ENCODE measurements around the gene S100A13. TPM values are rescaled to one million over a fixed set of nuclear protein-coding genes. Genes with fewer than 3 reads are reported as not detected.

The S100A13 gene
- total RNA-seq, 1 experiment from 2014 or later, result 120 TPM

GRCh38 chr1:153643816-153644215 is 16.5 kb upstream of the S100A13 start:
- Histone ChIP-seq H3K4me1 (replicated peaks; ENCODE audit: insufficient read depth) (no peaks in the 10 kb centered on the region), H3K9me2 (ENCODE audit: insufficient read depth) (no peaks in the 10 kb centered on the region), H2AFZ (no peak overlapping the region), H3K36me3 (ENCODE audit: low read depth) (peaks cover 73% of the 10 kb centered on the region), H3K79me2 (ENCODE audit: low read depth) (peaks cover 37% of the 10 kb centered on the region), H3K9me3 (ENCODE audit: insufficient read depth, low read depth) (no peaks in the 10 kb centered on the region), H3K4me3 (no peak overlapping the region), H3K27me3 (ENCODE audit: insufficient read depth, low read depth) (no peaks in the 10 kb centered on the region), H3K27ac (0 out of 2 replicates have a peak overlapping the region, but pooled peaks have one; percentile 16), H3F3A (ENCODE audit: insufficient read depth, low read depth) (peaks cover 72% of the 10 kb centered on the region), H3K4me2 (no peak overlapping the region), H4K20me1 (ENCODE audit: insufficient read depth) (peaks cover 32% of the 10 kb centered on the region)
- intact Hi-C loops (cut with micrococcal nuclease; ENCODE audit: unreplicated experiment), result no loop called here
- POLR2A ChIA-PET (ENCODE audit: unreplicated experiment), result interaction anchor here (0.5 to 0.7 kb wide), 5 partner anchors 17 to 628 kb away, joined by 3 to 6 read pairs (median 3); partner anchors contain the start of genes S100A13 and S100A16
- CTCF ChIA-PET, result no interaction called here
- no TSS peak for BruUV-seq (replicated peaks)
- no peak for DNase-seq
- TF ChIP-seq CTCF (conservative IDR thresholded peaks at IDR 0.05) (no peak), EZH2 (IDR thresholded peaks at IDR 0.05; ENCODE audit: low read depth) (no peak)

- Histone ChIP-seq H3K4me3 (no peak overlapping the region), H3K27me3 (ENCODE audit: insufficient read depth, low read depth) (no peaks in the 10 kb centered on the region), H3K9me2 (ENCODE audit: insufficient read depth) (no peaks in the 10 kb centered on the region), H4K20me1 (ENCODE audit: insufficient read depth) (peaks cover 32% of the 10 kb centered on the region), H3K27ac (no peak overlapping the region), H3F3A (ENCODE audit: insufficient read depth, low read depth) (peaks cover 73% of the 10 kb centered on the region), H3K9me3 (ENCODE audit: insufficient read depth, low read depth) (no peaks in the 10 kb centered on the region), H2AFZ (no peak overlapping the region), H3K36me3 (ENCODE audit: low read depth) (peaks cover 80% of the 10 kb centered on the region), H3K4me1 (replicated peaks; ENCODE audit: insufficient read depth) (no peaks in the 10 kb centered on the region), H3K4me2 (no peak overlapping the region), H3K79me2 (ENCODE audit: low read depth) (peaks cover 43% of the 10 kb centered on the region)
- ChIA-PET POLR2A (ENCODE audit: unreplicated experiment) (interaction anchor here (0.5 to 0.7 kb wide), 2 partner anchors 16 to 629 kb away, joined by 3 read pairs; partner anchors contain the start of gene S100A13), CTCF (no interaction called here)
- DNase-seq, result no peak
- BruUV-seq (replicated peaks), result no TSS peak
- TF ChIP-seq EZH2 (IDR thresholded peaks at IDR 0.05; ENCODE audit: low read depth) (no peak), CTCF (conservative IDR thresholded peaks at IDR 0.05) (no peak)
- intact Hi-C loops (cut with micrococcal nuclease; ENCODE audit: unreplicated experiment), result no loop called here
Observed at GRCh38 chr1:153643100-153643499, 15.8 kb upstream of the S100A13 start.

- Histone ChIP-seq H3K36me3 (ENCODE audit: low read depth) (peaks cover 88% of the 10 kb centered on the region), H3K4me3 (no peak overlapping the region), H3K9me3 (ENCODE audit: insufficient read depth, low read depth) (no peaks in the 10 kb centered on the region), H3K4me2 (no peak overlapping the region), H2AFZ (no peak overlapping the region), H3F3A (ENCODE audit: insufficient read depth, low read depth) (peaks cover 70% of the 10 kb centered on the region), H3K27me3 (ENCODE audit: insufficient read depth, low read depth) (no peaks in the 10 kb centered on the region), H3K79me2 (ENCODE audit: low read depth) (peaks cover 52% of the 10 kb centered on the region), H3K9me2 (ENCODE audit: insufficient read depth) (no peaks in the 10 kb centered on the region), H4K20me1 (ENCODE audit: insufficient read depth) (peaks cover 32% of the 10 kb centered on the region), H3K27ac (no peak overlapping the region), H3K4me1 (replicated peaks; ENCODE audit: insufficient read depth) (no peaks in the 10 kb centered on the region)
- no peak for DNase-seq
- intact Hi-C loops (cut with micrococcal nuclease; ENCODE audit: unreplicated experiment), result no loop called here
- TF ChIP-seq EZH2 (IDR thresholded peaks at IDR 0.05; ENCODE audit: low read depth) (no peak), CTCF (conservative IDR thresholded peaks at IDR 0.05) (no peak)
- BruUV-seq (replicated peaks), result no TSS peak
- CTCF ChIA-PET, result no interaction called here
- POLR2A ChIA-PET (ENCODE audit: unreplicated experiment), result no interaction called here
Observed at GRCh38 chr1:153642161-153642560, 14.9 kb upstream of the S100A13 start.

All from PC-9 (cell line).